Cardiac fibroblast (primary cell): ENCODE data around the gene AAK1.

Source experiments
- DNase-seq, 2 donors: peaks; one replicate each; pipeline versions ENCODE4 v3.0.0 to v3.0.0-alpha.2; 2010; ENCODE audit warnings: low read depth in 2 of 2
- H3K4me3 ChIP-seq, 2 donors: replicated peaks in 1 of 2; 1 replicate in 1 of 2; 2 replicates in 1 of 2; pipeline ENCODE4 v1.5.1; 2011; ENCODE audit warnings: low read depth in 2 of 2, low read length in 2 of 2, mild to moderate bottlenecking in 2 of 2, moderate library complexity in 1 of 2
- TF ChIP-seq, protein P1 (sequence below): IDR thresholded peaks from one replicate; pipeline ENCODE4 v1.5.1; 2011; ENCODE audit warnings: low read depth, mild to moderate bottlenecking, low read length, inconsistent platforms

Gene AAK1

GRCh38 chr2:69604026-69604678 lies 39.4 kb downstream of the AAK1 start:
- TF ChIP-seq, protein P1, sequence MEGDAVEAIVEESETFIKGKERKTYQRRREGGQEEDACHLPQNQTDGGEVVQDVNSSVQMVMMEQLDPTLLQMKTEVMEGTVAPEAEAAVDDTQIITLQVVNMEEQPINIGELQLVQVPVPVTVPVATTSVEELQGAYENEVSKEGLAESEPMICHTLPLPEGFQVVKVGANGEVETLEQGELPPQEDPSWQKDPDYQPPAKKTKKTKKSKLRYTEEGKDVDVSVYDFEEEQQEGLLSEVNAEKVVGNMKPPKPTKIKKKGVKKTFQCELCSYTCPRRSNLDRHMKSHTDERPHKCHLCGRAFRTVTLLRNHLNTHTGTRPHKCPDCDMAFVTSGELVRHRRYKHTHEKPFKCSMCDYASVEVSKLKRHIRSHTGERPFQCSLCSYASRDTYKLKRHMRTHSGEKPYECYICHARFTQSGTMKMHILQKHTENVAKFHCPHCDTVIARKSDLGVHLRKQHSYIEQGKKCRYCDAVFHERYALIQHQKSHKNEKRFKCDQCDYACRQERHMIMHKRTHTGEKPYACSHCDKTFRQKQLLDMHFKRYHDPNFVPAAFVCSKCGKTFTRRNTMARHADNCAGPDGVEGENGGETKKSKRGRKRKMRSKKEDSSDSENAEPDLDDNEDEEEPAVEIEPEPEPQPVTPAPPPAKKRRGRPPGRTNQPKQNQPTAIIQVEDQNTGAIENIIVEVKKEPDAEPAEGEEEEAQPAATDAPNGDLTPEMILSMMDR, result no peak
- peak in 1 of 2 donors; percentile 21 for DNase-seq
- no peak overlapping the region for H3K4me3 ChIP-seq

- H3K4me3 ChIP-seq, result no peak overlapping the region
- DNase-seq, result no peak
- TF ChIP-seq, protein P1, result no peak
Observed at GRCh38 chr2:69603146-69603743, 40.3 kb downstream of the AAK1 start.

DNA sequence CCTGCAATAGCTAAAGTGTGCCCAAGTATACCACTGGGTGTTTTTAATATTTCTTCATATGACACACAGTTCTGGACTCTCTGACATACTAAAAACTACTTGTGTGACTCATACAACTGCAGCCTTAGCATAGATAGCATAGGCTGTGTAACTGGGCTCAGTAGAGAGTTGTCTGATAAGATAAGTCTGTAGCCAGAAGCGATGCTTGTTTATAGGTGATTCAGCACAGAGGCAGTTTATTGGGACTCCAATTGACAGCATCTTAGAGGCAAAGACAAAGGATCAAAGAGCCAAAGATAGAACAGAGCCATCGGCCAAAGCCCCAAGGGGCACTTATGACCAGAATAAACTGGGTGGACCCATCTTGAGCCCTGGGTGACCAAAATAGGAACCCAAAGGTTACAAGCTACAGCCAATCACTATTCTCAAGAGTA lies 42.3 kb downstream of the AAK1 start:
- DNase-seq, result peak; percentile 74 to 79
- TF ChIP-seq, protein P1, result no peak
- H3K4me3 ChIP-seq, result no peak overlapping the region

- no peak for DNase-seq
- TF ChIP-seq, protein P1, result no peak
- no peak overlapping the region for H3K4me3 ChIP-seq
Observed at GRCh38 chr2:69600425-69600824, 43.1 kb downstream of the AAK1 start.

GRCh38 chr2:69597843-69598610 lies 45.5 kb downstream of the AAK1 start:
- DNase-seq, result no peak
- H3K4me3 ChIP-seq, result no peak overlapping the region
- TF ChIP-seq, protein P1, result no peak

- no peak for DNase-seq
- no peak overlapping the region for H3K4me3 ChIP-seq
- TF ChIP-seq, protein P1, result no peak
Observed at GRCh38 chr2:69597105-69597504, 46.4 kb downstream of the AAK1 start.
